Glomerular endothelial cell (primary cell): ENCODE data around the gene CSRP2. TPM values are rescaled to one million over a fixed set of nuclear protein-coding genes. Genes with fewer than 3 reads are reported as not detected.

ENCODE experiments used
- total RNA-seq: library from RNA; depleted of rRNA; stranded (reverse); fragments of >200 nt; gene quantifications from 2 replicates; pipeline ENCODE4 v1.2.3, GENCODE V29; 2015

The CSRP2 gene
- total RNA-seq, 1 donor from 2014 or later: 16.3 TPM

Other genes with a start within 250 kb of the CSRP2 start
- 16.0 and 23.9 TPM in 2 replicates for gene ZDHHC17, start 114.9 kb downstream of the CSRP2 start, total RNA-seq
- gene E2F7, start 186.6 kb upstream of the CSRP2 start, total RNA-seq: 20.1 and 26.3 TPM in 2 replicates